Measurements from ENCODE around the gene FANCG.

GRCh38 chr9:35079041-35079425 is 709 bp downstream of the FANCG start:
- TF ChIP-seq CTCF (IDR thresholded peaks at IDR 0.05) (no peak), POLR2A (IDR thresholded peaks at IDR 0.05) (no peak)
